HL-60 (cell line): ENCODE data around the gene TC2N.
A peak's percentile ranks its signal among the peaks of the same experiment; 100 is the strongest.

Experiments
- DNase-seq, 2 experiments: peaks; one replicate each; pipeline ENCODE4 v3.0.0-alpha.2; 2010 to 2020; ENCODE audit warnings: low read depth in 1 of 2, low spot score in 1 of 2
- H3K27ac ChIP-seq: fragments of 250-450 bp; sonication (Bioruptor Pico); replicated peaks from 2 replicates; pipeline ENCODE4 v1.5.1; 2020; ENCODE audit warnings: mild to moderate bottlenecking, moderate library complexity
- H3K27me3 ChIP-seq: fragments of 250-450 bp; sonication (Bioruptor Pico); 2 replicates; pipeline ENCODE4 v1.5.1; 2021; ENCODE audit warnings: mild to moderate bottlenecking, moderate library complexity; ENCODE audit not compliant: insufficient read depth, poor library complexity, severe bottlenecking
- H3K4me3 ChIP-seq: replicated peaks from 2 replicates; pipeline ENCODE4 v1.5.1; 2011; ENCODE audit warnings: mild to moderate bottlenecking, control low read depth, low read length; ENCODE audit not compliant: insufficient read depth
- CTCF ChIP-seq: IDR thresholded peaks from one replicate; pipeline ENCODE4 v1.5.1; 2011; ENCODE audit warnings: low read length, control low read depth, inconsistent platforms; ENCODE audit not compliant: insufficient read depth
- GABPA ChIP-seq: IDR thresholded peaks from 2 replicates; pipeline ENCODE4 v1.6.1; 2012; ENCODE audit warnings: low read depth
- POLR2AphosphoS5 ChIP-seq: IDR thresholded peaks from 2 replicates; pipeline ENCODE4 v1.6.1; 2012; ENCODE audit warnings: low read depth
- REST ChIP-seq: IDR thresholded peaks from 2 replicates; pipeline ENCODE4 v1.6.1; 2012; ENCODE audit warnings: low read depth; ENCODE audit not compliant: insufficient replicate concordance
- SPI1 ChIP-seq: IDR thresholded peaks from 2 replicates; pipeline ENCODE4 v1.6.1; 2012; ENCODE audit warnings: low read depth, mild to moderate bottlenecking, borderline replicate concordance
- long read RNA-seq: library from polyadenylated mRNA; unstranded; transcript quantifications from one replicate; pipeline ENCODE4 v2.0.0, GENCODE V29; 2020

TC2N gene
- long read RNA-seq: 0 reads

GRCh38 chr14:91867316-91867988 lies at the start of gene TC2N:
TSS of gene TC2N (minus strand) at chr14:91867536. CDS start at chr14:91813769, 53,767 bp downstream.
- TF ChIP-seq CTCF: no peak
- no peak for DNase-seq
- Histone ChIP-seq H3K27ac (no peak within 1 kb of the TSS), H3K27me3 (peaks cover 3% of the 10 kb centered on the region), H3K4me3 (no peak within 1 kb of the TSS)

- DNase-seq: no peak
- Histone ChIP-seq H3K4me3 (no peak overlapping the region), H3K27ac (no peak overlapping the region), H3K27me3 (peaks cover 3% of the 10 kb centered on the region)
- no peak for TF ChIP-seq CTCF
- TF ChIP-seq POLR2AphosphoS5: no peak
- TF ChIP-seq SPI1: no peak
- TF ChIP-seq GABPA: no peak
- TF ChIP-seq REST: no peak
These were observed 44.7 kb upstream of the TC2N start for GRCh38 chr14:91912035-91912434.

GRCh38 chr14:91911474-91912032 lies 44.2 kb upstream of the TC2N start:
- DNase-seq: peak; percentile 10 to 43
- peaks cover 3% of the 10 kb centered on the region for H3K27me3 ChIP-seq

More at GRCh38 chr14:91911474-91912032, 44.2 kb upstream of the TC2N start:
- no peak overlapping the region for H3K4me3 ChIP-seq
- no peak for TF ChIP-seq POLR2AphosphoS5
- 0 out of 2 replicates have a peak, but pooled peaks have one; percentile 15 for TF ChIP-seq SPI1
- no peak for TF ChIP-seq GABPA
- TF ChIP-seq CTCF: peak; percentile 13
- TF ChIP-seq REST: no peak
- H3K27ac ChIP-seq: no peak overlapping the region
